ENCODE data around the gene GYS2.
A peak's percentile ranks its signal among the peaks of the same experiment; 100 is the strongest.

Gene GYS2

DNA sequence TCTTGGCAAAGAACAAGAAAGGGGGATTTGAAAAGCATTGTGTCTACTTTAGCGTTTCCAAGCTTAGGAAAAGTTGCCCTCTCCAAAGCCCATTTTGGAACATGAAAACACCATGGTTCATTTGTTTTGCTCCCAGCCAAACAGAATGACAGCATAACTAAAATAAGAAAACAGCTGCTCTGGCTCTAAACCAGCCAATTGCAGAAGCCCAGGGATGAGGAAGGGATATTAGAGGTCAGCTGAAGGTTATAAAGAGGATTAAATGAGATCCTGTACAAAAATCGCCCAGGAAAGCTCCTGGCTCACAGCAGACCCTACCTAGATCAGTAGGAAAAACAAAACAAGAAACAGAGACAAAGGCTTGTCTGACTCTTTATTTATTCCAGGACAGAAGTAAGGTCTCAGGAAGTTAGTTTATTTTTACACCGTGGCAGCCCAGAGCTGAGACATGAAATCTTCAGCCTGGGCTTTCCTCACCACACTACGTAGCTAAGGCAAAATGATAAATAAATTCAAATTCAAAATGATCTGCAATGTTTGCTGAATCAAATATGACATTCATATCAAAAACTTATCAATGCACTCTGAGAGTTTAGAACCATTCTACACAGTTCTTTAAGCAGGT, 52.7 kb downstream of the GYS2 start:
- no peak for DNase-seq

DNA sequence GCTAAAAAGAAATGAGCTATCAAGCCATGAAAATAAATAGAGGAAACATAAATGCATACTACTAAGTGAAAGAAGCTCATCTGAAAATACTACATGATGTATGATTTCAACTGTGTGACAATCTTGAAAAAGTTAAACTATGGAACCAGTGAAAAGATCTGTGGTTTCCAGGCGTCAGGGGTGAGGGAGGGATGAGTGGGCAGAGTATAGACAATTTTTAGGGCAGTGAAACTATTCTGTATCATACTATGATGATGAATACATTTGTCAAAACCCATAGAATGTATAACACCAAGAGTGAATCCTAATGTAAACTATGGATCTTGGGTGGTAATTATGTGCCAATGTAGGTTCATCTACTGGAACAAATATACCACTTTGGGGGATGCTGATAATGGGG, 57.2 kb downstream of the GYS2 start:
- peak; percentile 41 for DNase-seq

- DNase-seq: no peak
These were observed 57.9 kb downstream of the GYS2 start for GRCh38 chr12:21546716-21547115.

- no peak for DNase-seq
These were observed 59.1 kb downstream of the GYS2 start for GRCh38 chr12:21545557-21545956.

- no peak for DNase-seq
These were observed 61.5 kb downstream of the GYS2 start for GRCh38 chr12:21543151-21543550.

DNA sequence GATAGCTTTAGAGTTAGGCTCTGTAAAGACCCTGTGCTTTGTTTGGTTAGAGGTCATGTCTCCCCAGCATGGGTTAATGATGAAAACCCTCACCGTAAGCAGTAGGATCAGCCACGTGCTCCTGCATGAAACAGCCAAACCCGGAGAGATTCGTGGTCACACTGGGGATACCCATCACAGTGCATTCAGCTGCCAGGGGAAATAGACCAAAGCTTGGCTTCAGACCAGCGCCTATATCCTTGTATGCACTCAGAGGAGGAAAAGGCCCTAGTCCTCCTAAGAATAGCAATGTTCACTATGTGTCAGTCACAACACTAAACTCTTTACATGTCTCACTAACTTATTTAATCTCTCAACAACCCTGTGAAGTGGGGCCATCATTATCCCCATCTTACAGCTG, 62.2 kb downstream of the GYS2 start:
- DNase-seq: no peak

DNA sequence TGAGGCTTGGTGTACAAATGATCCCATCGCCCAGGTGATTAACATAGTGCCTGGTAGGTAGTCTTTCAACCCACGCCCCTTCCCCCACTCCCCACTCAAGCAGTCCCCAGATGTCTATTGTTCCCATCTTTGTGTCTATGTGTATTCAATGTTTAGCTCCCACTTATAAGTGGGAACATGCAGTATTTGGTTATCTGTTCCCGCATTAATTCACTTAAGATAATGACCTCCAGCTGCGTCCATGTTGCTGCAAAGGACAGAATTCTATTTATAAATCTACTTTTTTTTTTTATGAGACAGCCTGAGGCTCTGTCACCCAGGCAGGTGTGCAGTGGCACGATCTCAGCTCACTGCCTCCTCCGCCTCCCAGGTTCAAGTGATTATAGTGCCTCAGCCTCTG, 62.9 kb downstream of the GYS2 start:
- DNase-seq: no peak

GRCh38 chr12:21539797-21540196, 64.8 kb downstream of the GYS2 start:
- DNase-seq: no peak

DNA sequence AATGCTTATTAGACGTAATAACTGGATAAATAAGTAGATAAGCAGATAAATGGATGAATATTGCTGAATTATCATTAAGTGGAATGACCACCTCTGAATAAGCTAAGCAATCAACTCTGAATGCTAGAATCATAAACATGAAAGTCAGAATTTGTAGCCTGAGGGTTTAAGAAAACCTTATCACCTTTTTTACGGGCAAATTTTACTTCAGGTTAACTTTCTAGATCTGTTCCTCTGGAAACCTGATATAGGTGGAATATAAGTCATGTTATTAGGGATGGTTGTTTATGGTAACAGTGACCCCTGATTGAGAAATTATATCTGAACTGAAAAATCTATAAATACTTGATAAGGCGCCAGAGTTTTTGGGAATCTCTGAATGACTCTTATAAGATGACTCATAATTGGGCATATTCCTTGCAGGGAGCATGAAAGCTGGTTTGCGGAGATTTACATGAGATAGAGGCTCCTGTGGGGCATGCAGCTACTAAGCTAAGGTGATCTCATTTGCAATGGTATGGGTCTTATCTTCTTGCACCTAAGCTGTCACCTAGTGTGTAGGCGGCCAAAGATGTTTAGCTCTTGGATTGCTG, 66.5 kb downstream of the GYS2 start:
- no peak for DNase-seq

DNA sequence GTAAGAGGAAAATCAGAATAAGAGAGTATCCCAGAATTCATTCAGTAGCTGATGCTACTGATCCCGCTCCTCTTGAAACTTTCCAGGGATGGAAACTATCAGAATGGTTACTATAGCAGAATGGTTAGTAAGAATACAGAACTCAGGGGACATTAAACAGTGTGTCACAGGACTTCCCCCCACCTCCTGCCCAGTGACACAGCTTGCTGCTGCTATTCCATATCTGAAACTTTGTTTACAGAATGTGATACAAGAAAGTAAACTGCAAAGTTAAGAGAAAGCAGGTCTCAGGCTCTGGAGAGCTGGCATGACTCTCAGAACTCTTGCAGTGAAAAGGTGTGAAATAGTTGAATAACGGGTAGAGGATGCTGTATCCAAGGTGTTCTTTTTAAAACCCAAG, 75.2 kb downstream of the GYS2 start:
- no peak for DNase-seq

GRCh38 chr12:21528953-21529352, 75.7 kb downstream of the GYS2 start:
- no peak for DNase-seq

DNA sequence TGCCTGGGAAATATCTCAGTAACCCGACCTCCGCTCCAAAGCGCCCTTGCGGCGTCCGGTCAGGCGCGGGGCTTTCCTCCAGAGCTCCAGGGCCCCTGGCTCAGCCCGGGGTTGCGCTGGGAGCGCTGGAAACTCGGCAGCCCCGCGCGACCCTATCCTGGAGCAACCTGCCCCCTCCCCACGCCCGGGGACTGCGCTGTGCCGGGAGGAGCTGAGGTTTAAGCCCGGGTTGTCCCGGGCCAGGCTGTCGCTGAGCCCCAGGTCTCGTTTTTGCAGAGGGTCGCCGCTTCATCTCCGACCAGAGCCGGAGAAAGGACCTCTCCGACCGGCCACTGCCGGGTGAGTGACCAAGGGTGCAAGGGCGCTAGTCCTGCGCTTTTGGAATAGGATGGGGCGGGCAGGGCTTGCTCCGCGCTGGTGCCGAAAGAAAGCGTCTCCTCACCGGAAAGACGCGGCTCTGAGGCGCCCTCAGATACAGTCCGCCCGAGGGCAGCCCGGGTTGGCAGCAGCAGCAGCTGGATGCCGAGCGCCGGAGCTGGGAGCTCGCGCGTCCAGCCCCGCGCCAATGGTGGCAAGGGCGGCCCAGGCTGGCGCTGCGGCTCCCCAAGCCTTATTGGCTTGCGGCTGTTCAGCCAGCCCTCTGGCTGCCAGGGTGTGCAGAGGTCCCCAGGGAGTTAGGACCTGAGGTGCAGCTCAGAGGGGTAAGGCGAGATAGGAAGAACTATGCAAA, 77.0 kb downstream of the GYS2 start:
- peak; percentile 76 for DNase-seq

- DNase-seq: no peak
These were observed 77.8 kb downstream of the GYS2 start for GRCh38 chr12:21526721-21527345.

DNA sequence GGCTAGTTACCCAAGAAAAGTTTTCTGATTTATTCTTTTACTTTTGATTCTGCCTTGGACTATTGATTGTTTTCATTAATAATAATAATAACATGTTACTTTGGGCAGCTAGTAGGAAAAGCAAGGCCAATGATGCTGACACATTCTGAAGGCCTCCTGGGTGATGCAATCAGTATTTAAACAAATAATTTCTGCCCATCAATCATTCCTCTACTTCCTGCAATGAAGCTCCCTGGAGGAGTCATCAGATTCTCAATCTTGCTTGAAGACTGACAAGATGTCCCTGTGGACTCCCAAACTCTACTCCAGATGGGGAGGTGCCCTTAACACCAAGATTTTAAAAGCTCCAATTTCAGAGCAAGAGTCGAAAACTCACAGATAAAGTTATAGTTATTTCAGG, 78.6 kb downstream of the GYS2 start, which contains the start of gene SPX:
Gene SPX (plus strand): TSS at position 244 of the 400 bp plus-strand sequence. CDS start 177 bp downstream, outside the sequence.
- no peak for DNase-seq

DNA sequence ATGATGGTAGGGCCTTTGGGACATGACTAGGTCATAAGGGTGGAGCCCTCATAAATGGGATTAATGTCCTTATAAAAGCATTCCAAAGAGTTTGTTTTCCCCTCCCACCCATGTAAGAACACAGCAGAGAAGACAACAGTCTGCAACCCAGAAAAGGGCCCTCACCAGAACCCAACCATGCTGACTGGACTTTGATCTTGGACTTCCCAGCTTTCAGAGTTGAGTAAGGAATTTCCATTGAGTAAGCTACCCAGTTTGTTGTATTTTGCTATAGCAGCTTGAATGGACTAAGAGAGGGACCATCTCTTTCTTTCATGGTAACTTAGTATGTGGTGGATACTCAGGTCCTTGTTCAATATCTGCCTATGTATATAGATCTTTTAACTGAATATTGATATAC, 81.5 kb downstream of the GYS2 start:
- no peak for DNase-seq

DNA sequence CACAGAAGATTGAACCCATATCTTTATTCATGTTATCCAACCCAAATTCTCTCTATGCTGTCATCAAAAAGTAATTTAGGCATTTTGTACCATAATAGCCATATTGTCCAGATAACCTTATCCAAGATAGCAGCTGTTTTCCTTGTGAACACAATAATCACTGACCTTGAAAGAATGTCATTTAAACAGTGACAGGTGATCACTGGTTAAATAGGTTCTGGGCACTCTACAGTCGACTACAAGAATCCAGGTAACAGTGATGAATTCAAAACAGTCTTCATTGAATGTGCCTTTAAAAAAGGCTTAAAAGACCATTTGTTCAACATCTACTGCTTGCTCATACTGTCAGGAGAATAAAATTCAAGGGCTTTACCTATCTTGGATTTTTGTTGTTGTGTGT, 83.1 kb downstream of the GYS2 start:
- DNase-seq: no peak

DNA sequence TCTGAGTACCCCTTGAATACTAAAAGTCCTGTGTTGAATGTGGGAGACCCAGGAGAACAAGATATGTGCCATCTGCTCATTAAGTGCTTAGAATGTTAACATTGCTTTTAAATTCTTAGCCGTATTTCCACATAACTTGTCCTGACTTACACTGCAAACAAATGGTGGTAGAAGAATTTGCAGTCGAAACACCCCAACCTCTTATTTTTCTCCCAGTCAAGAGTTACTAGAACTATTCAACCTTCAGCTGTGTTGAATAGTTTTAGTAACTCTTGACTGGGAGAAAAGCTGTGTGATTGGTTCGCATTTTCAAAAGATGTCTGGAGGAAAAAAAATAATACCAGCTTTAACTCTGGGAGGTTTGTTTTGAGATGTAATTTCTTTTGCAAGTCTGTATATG, 86.2 kb downstream of the GYS2 start:
- no peak for DNase-seq

GRCh38 chr12:21516281-21516680, 88.4 kb downstream of the GYS2 start:
- no peak for DNase-seq

DNA sequence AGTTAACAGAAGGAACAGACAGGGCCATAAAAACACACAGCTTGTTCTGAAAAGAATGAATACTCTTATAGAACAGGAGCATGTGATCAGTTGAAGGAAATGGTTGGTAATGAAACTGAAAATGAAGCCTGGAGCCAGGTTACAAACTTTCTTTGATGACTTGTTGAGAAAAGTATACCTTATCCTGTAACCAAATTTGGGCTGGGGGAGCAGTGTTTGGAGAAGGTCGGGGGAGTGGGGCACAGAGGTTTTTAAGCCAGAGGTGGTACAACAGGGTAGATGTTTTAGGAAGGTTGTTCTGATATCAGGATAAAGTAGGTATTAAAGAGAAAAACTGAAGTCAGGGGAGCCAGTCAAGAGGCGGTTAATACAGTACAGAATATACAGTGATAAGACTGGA, 94.9 kb downstream of the GYS2 start:
- DNase-seq: no peak

GRCh38 chr12:21507849-21508248, 96.8 kb downstream of the GYS2 start:
- DNase-seq: no peak

- no peak for DNase-seq
These were observed 98.8 kb downstream of the GYS2 start for GRCh38 chr12:21505888-21506287.

GRCh38 chr12:21502872-21503271, 101.8 kb downstream of the GYS2 start:
- no peak for DNase-seq

DNA sequence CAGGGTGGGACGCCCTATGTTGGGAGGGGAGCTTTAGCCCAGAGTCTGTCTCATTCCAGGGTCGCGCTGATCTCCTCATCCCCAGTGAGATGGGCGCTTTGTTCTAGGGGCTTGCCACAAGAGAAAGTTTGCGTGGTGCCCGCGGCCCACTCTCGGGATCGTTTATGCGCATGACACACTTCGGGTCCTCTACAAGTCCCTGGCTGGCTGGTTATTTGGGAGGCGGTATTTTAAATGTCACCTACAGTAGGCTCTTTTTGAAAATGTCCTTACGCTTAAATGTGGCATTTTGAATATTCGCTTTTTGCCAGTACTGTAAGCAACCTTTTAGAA, 102.5 kb downstream of the GYS2 start:
- peak; percentile 53 for DNase-seq

Measured in activated CD4-positive, alpha-beta T cell treated with anti-CD3 and anti-CD28 coated beads for 48 hours (primary cell).